Activated CD8-positive, alpha-beta T cell treated with anti-CD3 and anti-CD28 coated beads, Interleukin-2, amount 10 ng/mL, durations not matched to agents 7 days and 5 days (primary cell): ENCODE results near the gene RERE. TPM values are rescaled to one million over a fixed set of nuclear protein-coding genes. Genes with fewer than 3 reads are reported as not detected.

ENCODE experiments used
- ATAC-seq: fragments of 150-1000 bp; cut with Tn5 transposase; one replicate; pipeline ENCODE4 v1.10.0; 2021; ENCODE audit warnings: moderate library complexity
- CTCF ChIA-PET: fragments of 350-600 bp; sonication (Branson Sonifier 250); formaldehyde crosslinking; loops from one replicate; lab custom pipeline; 2021; ENCODE audit warnings: antibody characterized with exemption; lab: Charles Lee
- POLR2A ChIA-PET: fragments of 350-600 bp; sonication (Branson Sonifier 250); formaldehyde crosslinking; loops from one replicate; lab custom pipeline; 2021; ENCODE audit warnings: antibody characterized with exemption; lab: Charles Lee
- DNase-seq: peaks from one replicate; pipeline ENCODE4 v3.0.0-alpha.2; 2020
- H3K27ac Mint-ChIP-seq: one replicate; pipeline ENCODE4 v1.8.0; 2021; ENCODE audit warnings: mild to moderate bottlenecking, mixed read lengths
- H3K27me3 Mint-ChIP-seq: one replicate; pipeline ENCODE4 v1.8.0; 2021; ENCODE audit warnings: low read depth, mixed read lengths
- H3K36me3 Mint-ChIP-seq: one replicate; pipeline ENCODE4 v1.8.0; 2021; ENCODE audit warnings: low read depth, mixed read lengths
- H3K4me1 Mint-ChIP-seq: one replicate; pipeline ENCODE4 v1.8.0; 2021; ENCODE audit warnings: low read depth, mixed read lengths
- H3K4me3 Mint-ChIP-seq: one replicate; pipeline ENCODE4 v1.8.0; 2021; ENCODE audit warnings: mild to moderate bottlenecking, mixed read lengths
- H3K9me3 Mint-ChIP-seq: one replicate; pipeline ENCODE4 v1.8.0; 2022; ENCODE audit warnings: mixed read lengths; ENCODE audit not compliant: insufficient read depth
- total RNA-seq, 2 experiments: library from RNA; stranded (reverse); gene quantifications; one replicate each; pipeline ENCODE4 v1.2.3, GENCODE V29; 2021

The RERE gene
- total RNA-seq, 2 experiments from 2014 or later, result 37.4 to 44.7 TPM

DNA sequence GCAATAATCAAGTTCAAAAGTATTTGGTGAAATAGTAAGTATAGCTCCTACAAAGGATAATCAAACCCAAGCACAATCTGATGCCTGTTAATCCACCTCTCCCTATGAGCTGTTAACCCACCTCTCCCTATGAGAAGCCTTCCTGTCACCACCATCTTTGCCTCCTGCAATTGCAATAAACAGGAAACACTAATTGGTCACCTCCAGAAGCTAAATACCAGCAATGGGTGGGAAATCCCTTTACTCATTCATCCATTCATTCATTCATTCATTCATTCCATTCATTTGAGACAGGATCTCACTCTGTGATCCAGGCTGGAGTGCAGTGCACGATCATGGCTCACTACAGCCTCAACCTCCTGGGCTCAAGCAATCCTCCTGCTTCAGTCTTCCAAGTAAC is 132.8 kb downstream of the RERE start:
- Mint-ChIP-seq H3K4me1 (peaks cover 40% of the 10 kb centered on the region), H3K27ac (no peak overlapping the region), H3K9me3 (no peaks in the 10 kb centered on the region), H3K36me3 (peaks cover 9% of the 10 kb centered on the region), H3K4me3 (no peak overlapping the region), H3K27me3 (no peaks in the 10 kb centered on the region)
- no peak for ATAC-seq
- no peak for DNase-seq
- CTCF ChIA-PET, result interaction anchor here (1.1 to 1.9 kb wide), 5 partner anchors 9 to 320 kb away, joined by 4 to 5 read pairs (median 4); no protein-coding TSS in a partner anchor
- POLR2A ChIA-PET, result interaction anchor here (0.6 to 1.3 kb wide), 4 partner anchors 8 to 45 kb away, joined by 3 to 4 read pairs (median 4); no protein-coding TSS in a partner anchor

DNA sequence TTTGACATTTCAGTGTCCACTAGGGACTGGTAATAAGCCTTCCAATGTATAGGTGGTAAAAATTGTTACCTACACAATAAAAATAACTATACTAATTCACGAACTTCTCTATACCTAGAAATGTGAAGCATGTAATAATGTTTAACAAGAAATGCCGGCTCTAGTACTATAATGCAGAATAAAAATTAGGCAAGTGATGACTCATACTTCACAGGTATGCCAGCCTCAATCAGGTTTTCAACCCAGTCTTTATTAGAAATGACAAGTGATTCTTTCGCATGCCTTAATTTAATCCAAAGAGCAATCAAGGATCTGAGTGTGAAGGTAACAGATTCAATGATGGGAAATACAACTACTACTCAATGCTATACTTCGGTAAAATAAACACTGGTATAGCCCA is 134.9 kb downstream of the RERE start:
- peaks cover 5% of the 10 kb centered on the region for H3K36me3 Mint-ChIP-seq
- H3K4me1 Mint-ChIP-seq, result peaks cover 34% of the 10 kb centered on the region
- no peak for ATAC-seq
- no peak for DNase-seq
- H3K9me3 Mint-ChIP-seq, result no peaks in the 10 kb centered on the region
- no peaks in the 10 kb centered on the region for H3K27me3 Mint-ChIP-seq
- no peak overlapping the region for H3K27ac Mint-ChIP-seq
- CTCF ChIA-PET, result no interaction called here
- POLR2A ChIA-PET, result no interaction called here
- H3K4me3 Mint-ChIP-seq, result no peak overlapping the region

DNA sequence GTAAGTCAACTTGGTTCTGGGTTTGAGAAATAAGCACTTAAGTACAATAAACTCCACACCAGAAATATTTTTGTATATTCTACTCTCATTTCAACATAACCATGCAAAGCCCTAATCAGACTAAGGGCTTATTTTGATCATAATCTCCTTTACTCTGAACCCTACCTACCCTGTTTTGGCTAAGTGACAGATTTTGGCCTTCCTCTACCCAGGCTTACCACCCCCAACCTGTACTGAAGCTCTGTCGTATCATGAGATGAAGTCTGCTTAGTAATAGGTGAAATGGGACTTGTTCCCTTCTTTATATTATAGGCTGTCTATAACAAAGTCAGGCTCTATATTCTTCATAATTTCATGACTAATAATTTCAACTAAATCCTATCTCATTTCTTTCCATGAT is 135.5 kb downstream of the RERE start:
- H3K27me3 Mint-ChIP-seq, result no peaks in the 10 kb centered on the region
- no peaks in the 10 kb centered on the region for H3K9me3 Mint-ChIP-seq
- H3K27ac Mint-ChIP-seq, result no peak overlapping the region
- H3K36me3 Mint-ChIP-seq, result peaks cover 8% of the 10 kb centered on the region
- DNase-seq (no peak), ATAC-seq (no peak)
- no peak overlapping the region for H3K4me3 Mint-ChIP-seq
- ChIA-PET CTCF (interaction anchor here (1.3 to 2.6 kb wide), 3 partner anchors 19 to 167 kb away, joined by 4 to 9 read pairs (median 5); no protein-coding TSS in a partner anchor), POLR2A (no interaction called here)
- peaks cover 31% of the 10 kb centered on the region for H3K4me1 Mint-ChIP-seq

DNA sequence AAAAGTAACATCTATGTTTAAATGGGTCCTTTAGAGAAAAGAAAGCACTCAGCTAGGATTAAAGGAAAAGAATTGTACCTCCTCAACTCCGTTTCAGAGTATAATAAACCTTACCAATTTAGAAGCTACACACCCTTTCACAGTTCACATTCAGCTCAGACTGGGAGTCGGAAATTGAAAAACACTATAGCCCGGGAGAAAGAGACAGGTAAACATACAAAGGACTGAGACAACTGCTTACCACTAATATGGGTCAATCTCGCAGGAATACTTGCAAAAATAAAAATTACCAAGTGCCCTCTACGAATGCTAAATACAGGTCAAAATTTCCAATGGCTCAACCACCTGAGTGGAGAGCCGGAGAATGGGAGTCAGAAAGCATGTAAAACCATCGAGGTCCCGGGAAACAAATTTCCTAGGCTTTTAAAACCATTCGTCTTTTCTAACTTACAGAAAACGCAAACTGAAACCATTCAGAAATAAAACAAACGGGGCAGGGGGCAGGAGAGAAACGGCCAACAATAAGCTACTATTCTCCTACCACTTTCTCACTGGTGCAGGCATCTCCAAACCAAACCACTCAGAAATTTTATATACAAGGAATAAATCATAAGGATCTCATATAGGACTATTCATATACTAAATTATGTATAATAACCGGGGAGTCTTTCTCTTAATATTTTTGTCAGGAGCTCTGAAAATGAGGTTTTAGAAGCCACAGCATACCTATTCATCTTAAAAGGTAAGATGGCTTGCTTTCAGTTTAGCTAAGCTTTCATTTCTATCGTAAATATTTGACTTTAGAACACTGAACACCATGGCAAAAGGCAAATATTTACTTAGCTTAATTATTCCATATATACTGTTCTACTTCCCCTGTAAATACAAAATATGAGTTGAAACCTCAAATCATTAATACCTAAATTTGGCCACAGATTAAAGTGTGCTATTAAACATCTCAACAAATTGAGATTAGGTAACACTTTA is 136.5 kb downstream of the RERE start:
- H3K4me3 Mint-ChIP-seq, result no peak overlapping the region
- DNase-seq (no peak), ATAC-seq (no peak)
- H3K9me3 Mint-ChIP-seq, result no peaks in the 10 kb centered on the region
- H3K36me3 Mint-ChIP-seq, result peaks cover 8% of the 10 kb centered on the region
- H3K4me1 Mint-ChIP-seq, result peaks cover 24% of the 10 kb centered on the region
- POLR2A ChIA-PET, result interaction anchor here (0.5 to 1.4 kb wide), 3 partner anchors 20 to 136 kb away, joined by 3 to 4 read pairs (median 3); no protein-coding TSS in a partner anchor
- no peaks in the 10 kb centered on the region for H3K27me3 Mint-ChIP-seq
- no peak overlapping the region for H3K27ac Mint-ChIP-seq
- CTCF ChIA-PET, result interaction anchor here (0.6 to 2.6 kb wide), 8 partner anchors 8 to 168 kb away, joined by 3 to 10 read pairs (median 4); no protein-coding TSS in a partner anchor

DNA sequence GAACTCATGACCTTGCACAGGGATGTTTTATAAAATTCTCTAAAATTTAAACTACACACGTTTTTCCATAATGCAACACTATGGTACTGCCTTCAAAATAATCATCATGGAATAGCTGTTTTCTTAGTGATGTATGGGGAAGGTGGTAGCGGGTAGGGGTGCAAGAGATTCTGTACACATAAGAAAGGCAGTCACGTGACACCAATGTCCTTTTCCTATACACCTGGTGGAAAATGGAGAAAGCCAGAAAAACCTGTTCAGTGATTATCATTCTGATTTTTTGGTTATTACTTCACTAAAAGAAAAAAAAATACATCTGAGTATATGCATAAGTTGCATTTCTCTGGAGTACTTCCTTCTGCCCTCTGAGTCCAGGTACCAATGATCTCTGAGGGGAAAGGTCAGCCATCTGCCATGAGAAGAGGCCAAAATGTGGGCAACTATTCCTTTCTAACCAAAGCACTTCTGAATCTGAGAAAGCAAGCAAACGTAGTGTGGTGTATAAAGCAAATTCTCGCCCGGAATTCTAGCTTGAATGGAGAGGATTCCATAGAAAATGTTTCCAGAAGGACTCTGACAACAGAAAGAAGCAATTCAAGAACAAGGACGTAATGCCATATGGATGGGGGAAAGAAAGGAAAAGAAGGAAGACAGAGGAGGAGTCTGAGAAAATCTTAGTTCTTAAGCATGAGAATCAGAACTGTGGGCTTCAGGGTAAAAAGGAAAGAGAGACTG is 137.3 kb downstream of the RERE start:
- DNase-seq (no peak), ATAC-seq (no peak)
- Mint-ChIP-seq H3K9me3 (no peaks in the 10 kb centered on the region), H3K27ac (no peak overlapping the region), H3K4me1 (peaks cover 24% of the 10 kb centered on the region), H3K36me3 (peaks cover 8% of the 10 kb centered on the region), H3K27me3 (no peaks in the 10 kb centered on the region), H3K4me3 (no peak overlapping the region)
- ChIA-PET CTCF (interaction anchor here (0.6 to 2.6 kb wide), 8 partner anchors 8 to 195 kb away, joined by 3 to 10 read pairs (median 6); no protein-coding TSS in a partner anchor), POLR2A (interaction anchor here (0.5 to 1.4 kb wide), 3 partner anchors 21 to 137 kb away, joined by 3 to 4 read pairs (median 3); no protein-coding TSS in a partner anchor)

DNA sequence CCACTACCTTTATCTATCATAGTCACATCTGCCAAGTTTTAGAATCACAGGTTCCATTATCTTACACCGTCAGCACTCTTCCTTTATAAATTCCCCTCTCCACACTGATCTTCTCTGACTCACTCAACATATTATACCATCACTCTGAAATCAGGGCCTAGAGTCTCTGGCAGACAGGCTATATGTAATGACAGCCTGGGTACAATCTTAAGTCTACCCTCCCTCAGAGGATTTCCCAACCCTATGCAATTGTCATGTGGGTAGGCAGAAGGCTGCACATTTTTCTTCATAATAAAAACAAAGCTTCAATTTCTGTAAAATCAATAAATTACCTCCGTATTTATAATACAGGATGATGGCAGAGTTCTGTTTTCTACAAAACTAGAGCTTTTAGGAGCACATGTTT is 138.0 kb downstream of the RERE start:
- Mint-ChIP-seq H3K27ac (no peak overlapping the region), H3K27me3 (no peaks in the 10 kb centered on the region), H3K36me3 (peaks cover 4% of the 10 kb centered on the region), H3K9me3 (no peaks in the 10 kb centered on the region), H3K4me1 (peaks cover 18% of the 10 kb centered on the region), H3K4me3 (no peak overlapping the region)
- DNase-seq (no peak), ATAC-seq (peak; percentile 66)
- CTCF ChIA-PET, result interaction anchor here (0.8 to 2.6 kb wide), 6 partner anchors 8 to 195 kb away, joined by 3 to 10 read pairs (median 6); no protein-coding TSS in a partner anchor
- POLR2A ChIA-PET, result no interaction called here

DNA sequence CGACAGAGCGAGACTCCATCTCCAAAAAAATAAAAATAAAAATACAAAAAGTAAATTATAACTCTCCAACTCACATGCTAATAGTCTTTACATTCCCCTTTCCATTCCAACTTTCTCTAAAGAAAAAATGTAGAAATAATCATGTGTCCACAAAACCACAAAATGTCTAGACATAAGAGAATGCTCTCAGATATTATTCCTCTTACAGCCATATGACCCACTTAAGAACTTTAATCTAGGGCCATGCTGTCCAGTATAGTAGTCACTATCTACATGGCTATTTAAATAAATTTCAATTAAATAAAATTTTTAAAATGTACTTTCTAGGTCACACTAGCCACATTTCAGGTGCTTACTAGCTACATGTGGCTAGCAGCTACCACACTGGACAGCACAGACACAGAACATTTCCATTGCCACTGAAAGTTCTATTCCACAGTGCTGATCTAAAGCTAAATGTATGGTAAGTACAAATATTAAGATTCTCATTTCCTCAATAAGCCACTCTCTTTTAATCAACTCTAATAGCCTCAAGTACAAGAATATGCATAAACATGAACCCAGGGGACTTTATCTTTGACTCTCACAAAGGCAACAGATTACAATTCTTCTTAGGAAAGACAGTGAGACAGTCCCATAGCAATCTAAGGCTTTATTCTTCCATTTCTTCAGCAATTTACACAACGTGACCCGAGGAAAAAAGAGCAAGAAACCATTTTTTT is 138.6 kb downstream of the RERE start:
- H3K36me3 Mint-ChIP-seq, result peaks cover 4% of the 10 kb centered on the region
- ChIA-PET CTCF (interaction anchor here (0.8 to 1.6 kb wide), 3 partner anchors 7 to 196 kb away, joined by 3 to 6 read pairs (median 6); no protein-coding TSS in a partner anchor), POLR2A (no interaction called here)
- ATAC-seq (no peak), DNase-seq (no peak)
- no peak overlapping the region for H3K4me3 Mint-ChIP-seq
- no peaks in the 10 kb centered on the region for H3K9me3 Mint-ChIP-seq
- H3K27me3 Mint-ChIP-seq, result no peaks in the 10 kb centered on the region
- H3K27ac Mint-ChIP-seq, result no peak overlapping the region
- H3K4me1 Mint-ChIP-seq, result peaks cover 16% of the 10 kb centered on the region

DNA sequence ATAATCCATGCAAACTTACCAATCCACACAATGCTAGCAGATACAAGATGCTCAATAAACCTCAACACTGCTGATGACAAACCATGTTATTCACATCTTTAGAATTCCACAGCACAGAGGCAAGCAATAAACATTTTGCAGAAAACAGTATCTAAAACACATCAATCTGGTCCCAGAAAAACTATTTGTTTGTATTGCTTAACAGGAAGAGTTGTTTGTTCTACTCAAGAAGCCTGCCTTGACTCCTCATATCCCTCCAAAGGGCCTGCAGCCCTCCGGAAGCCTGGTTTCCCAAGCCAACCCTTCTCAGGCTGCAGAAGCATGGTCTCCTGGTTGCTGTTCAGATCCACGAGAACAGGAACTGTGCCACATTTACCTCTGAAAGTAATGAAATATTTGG is 139.7 kb downstream of the RERE start:
- no peak for ATAC-seq
- no peak overlapping the region for H3K4me3 Mint-ChIP-seq
- ChIA-PET POLR2A (no interaction called here), CTCF (interaction anchor here (1.2 kb wide), 1 partner anchor 116 kb away, joined by 3 read pairs; no protein-coding TSS in a partner anchor)
- peaks cover 13% of the 10 kb centered on the region for H3K4me1 Mint-ChIP-seq
- no peak overlapping the region for H3K27ac Mint-ChIP-seq
- no peak for DNase-seq
- H3K9me3 Mint-ChIP-seq, result no peaks in the 10 kb centered on the region
- no peaks in the 10 kb centered on the region for H3K27me3 Mint-ChIP-seq
- peaks cover 4% of the 10 kb centered on the region for H3K36me3 Mint-ChIP-seq

DNA sequence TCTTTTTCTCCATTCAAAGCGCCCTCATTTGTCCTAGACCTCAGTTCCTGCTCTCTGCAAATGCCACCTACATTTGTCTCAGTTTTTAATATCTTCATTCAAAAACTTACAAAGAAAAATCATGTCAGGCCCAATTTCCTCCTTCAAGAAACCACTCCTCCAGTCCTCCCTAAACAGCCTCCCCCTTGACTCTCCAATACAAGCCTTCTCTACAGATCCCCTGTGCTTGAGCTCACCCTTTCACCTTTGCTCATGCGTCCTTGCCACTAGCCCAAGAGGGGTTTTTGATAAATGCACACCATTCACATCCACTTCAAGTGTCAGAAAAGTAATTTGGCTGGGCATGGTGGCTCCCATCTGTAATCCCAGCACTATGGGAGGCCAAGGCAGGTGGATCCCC is 140.6 kb downstream of the RERE start:
- DNase-seq (no peak), ATAC-seq (no peak)
- POLR2A ChIA-PET, result no interaction called here
- no peaks in the 10 kb centered on the region for H3K27me3 Mint-ChIP-seq
- H3K4me3 Mint-ChIP-seq, result no peak overlapping the region
- CTCF ChIA-PET, result interaction anchor here (1.2 kb wide), 1 partner anchor 115 kb away, joined by 3 read pairs; no protein-coding TSS in a partner anchor
- peaks cover 4% of the 10 kb centered on the region for H3K4me1 Mint-ChIP-seq
- H3K27ac Mint-ChIP-seq, result no peak overlapping the region
- no peaks in the 10 kb centered on the region for H3K9me3 Mint-ChIP-seq
- H3K36me3 Mint-ChIP-seq, result peaks cover 4% of the 10 kb centered on the region

DNA sequence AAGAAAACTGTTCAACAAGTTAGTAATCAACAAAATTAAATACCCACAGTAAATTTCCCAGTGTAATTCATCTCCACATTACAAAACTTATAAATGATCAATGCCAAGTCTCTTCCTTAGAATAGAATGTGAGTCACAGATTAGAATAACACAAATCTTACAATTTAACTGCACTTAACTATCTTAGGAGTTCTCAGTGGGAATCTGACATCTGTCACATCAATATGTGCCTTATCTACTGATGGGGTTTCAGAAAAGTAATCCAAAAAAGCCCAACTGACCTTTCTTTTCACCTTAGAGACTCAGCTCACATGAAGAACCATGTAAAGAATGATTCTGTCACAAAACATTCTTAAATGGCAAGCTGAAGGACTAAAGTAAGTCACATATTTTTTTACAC is 141.4 kb downstream of the RERE start:
- no peak overlapping the region for H3K4me3 Mint-ChIP-seq
- ChIA-PET CTCF (no interaction called here), POLR2A (interaction anchor here (0.6 kb wide), 1 partner anchor 289 kb away, joined by 3 read pairs; no protein-coding TSS in a partner anchor)
- DNase-seq (no peak), ATAC-seq (no peak)
- no peaks in the 10 kb centered on the region for H3K27me3 Mint-ChIP-seq
- H3K27ac Mint-ChIP-seq, result no peak overlapping the region
- peaks cover 4% of the 10 kb centered on the region for H3K4me1 Mint-ChIP-seq
- no peaks in the 10 kb centered on the region for H3K9me3 Mint-ChIP-seq
- H3K36me3 Mint-ChIP-seq, result peaks cover 4% of the 10 kb centered on the region

DNA sequence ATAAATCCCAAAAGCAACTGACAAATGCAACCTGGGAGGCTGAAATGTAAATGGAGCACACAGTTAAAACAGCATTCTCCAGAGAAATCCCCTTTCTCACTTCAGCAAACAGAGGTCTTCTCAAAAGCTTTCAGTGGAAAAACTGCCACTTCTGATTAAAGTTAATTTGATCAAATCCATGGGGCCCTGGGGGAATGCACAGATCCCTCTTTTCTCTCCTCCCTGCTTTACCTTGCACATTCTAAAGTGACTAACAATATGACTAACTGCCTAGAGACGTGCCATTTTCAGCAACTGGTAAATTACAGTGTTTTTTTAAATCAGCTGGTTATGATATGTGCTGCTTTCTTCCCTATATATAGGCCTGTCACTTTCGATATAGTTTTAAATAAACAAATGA is 142.5 kb downstream of the RERE start:
- peaks cover 16% of the 10 kb centered on the region for H3K4me1 Mint-ChIP-seq
- H3K36me3 Mint-ChIP-seq, result peaks cover 4% of the 10 kb centered on the region
- H3K9me3 Mint-ChIP-seq, result no peaks in the 10 kb centered on the region
- ChIA-PET POLR2A (no interaction called here), CTCF (interaction anchor here (1.2 to 7.9 kb wide), 7 partner anchors 9 to 329 kb away, joined by 3 to 128 read pairs (median 6); no protein-coding TSS in a partner anchor)
- ATAC-seq (no peak), DNase-seq (no peak)
- no peak overlapping the region for H3K4me3 Mint-ChIP-seq
- no peak overlapping the region for H3K27ac Mint-ChIP-seq
- H3K27me3 Mint-ChIP-seq, result no peaks in the 10 kb centered on the region
